Glutamatergic neuron (in vitro differentiated cells): Measurements from ENCODE around the gene DAPK3. TPM values are rescaled to one million over a fixed set of nuclear protein-coding genes. Genes with fewer than 3 reads are reported as not detected.

Experiments used
- DNase-seq: peaks from one replicate; pipeline ENCODE4 v3.0.0; 2022
- H3K27ac Mint-ChIP-seq: one replicate; pipeline ENCODE4 v1.8.0; 2020; ENCODE audit warnings: mild to moderate bottlenecking, mixed read lengths, inconsistent platforms; ENCODE audit not compliant: unreplicated experiment
- H3K27me3 Mint-ChIP-seq: one replicate; pipeline ENCODE4 v1.8.0; 2020; ENCODE audit warnings: mild to moderate bottlenecking, moderate library complexity, mixed read lengths, inconsistent platforms; ENCODE audit not compliant: unreplicated experiment
- H3K36me3 Mint-ChIP-seq: one replicate; pipeline ENCODE4 v1.8.0; 2020; ENCODE audit warnings: mild to moderate bottlenecking, mixed read lengths, inconsistent platforms; ENCODE audit not compliant: unreplicated experiment
- H3K4me1 Mint-ChIP-seq: one replicate; pipeline ENCODE4 v1.8.0; 2020; ENCODE audit warnings: mild to moderate bottlenecking, low read depth, mixed read lengths, inconsistent platforms; ENCODE audit not compliant: unreplicated experiment
- H3K4me3 Mint-ChIP-seq: one replicate; pipeline ENCODE4 v1.8.0; 2020; ENCODE audit warnings: mild to moderate bottlenecking, mixed read lengths, inconsistent platforms; ENCODE audit not compliant: unreplicated experiment
- H3K9me3 Mint-ChIP-seq: one replicate; pipeline ENCODE4 v1.8.0; 2020; ENCODE audit warnings: mild to moderate bottlenecking, moderate library complexity, mixed read lengths, inconsistent platforms; ENCODE audit not compliant: unreplicated experiment
- total RNA-seq: library from RNA; stranded (reverse); fragmentation: NEBNext Ultra II Directional; extraction: Animal tissue kit (Norgen Biotek cat#: 25700); gene quantifications from one replicate; pipeline ENCODE4 v1.2.1, GENCODE V29; 2021; ENCODE audit not compliant: unreplicated experiment
- TF ChIP-seq, protein P1 (sequence below): fragments of 200-600 bp; sonication (generic); IDR thresholded peaks from one replicate; pipeline ENCODE4 v1.5.0; 2021; ENCODE audit not compliant: partially characterized antibody, unreplicated experiment

The DAPK3 gene
- total RNA-seq, 1 donor from 2014 or later = 221 TPM

DNA sequence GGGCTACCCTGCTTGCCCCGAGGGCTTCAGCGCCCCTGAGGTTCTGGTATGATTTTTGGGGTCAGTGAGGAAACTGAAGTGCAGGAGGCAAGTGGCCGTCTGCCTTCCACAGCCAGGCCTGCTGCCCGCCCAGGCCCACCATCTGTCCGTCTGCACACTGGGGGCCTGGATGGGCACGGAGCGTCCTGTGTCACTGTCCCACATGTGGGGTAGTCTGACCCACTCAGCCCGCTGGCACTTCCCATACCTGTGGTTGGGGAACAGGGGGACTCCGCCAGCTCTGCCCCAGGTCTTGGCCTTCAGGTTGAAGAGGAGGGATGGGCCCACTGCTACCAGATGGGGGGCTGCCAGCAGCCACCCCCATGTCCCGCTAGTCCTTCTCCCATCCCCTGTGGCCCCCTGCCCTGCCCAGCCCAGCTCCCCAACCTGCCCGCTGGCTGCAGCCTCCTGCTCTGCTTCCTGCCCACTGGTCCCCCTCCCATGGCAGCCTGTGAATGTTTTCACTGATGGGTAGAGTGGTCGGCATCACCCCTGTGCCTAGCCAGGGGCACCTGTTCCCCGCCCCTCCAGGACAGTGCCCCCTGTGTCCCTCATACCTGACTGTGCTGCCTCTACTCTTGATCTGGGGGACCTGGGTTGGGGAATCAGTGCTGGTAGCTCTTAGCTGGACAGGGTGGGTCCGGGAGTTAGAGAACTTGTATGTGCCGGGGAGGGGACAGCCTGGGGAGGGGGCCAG lies 46.2 kb upstream of the DAPK3 start:
- peaks cover 2% of the 10 kb centered on the region for H3K9me3 Mint-ChIP-seq
- H3K27me3 Mint-ChIP-seq = peaks cover 1% of the 10 kb centered on the region
- TF ChIP-seq, protein P1, sequence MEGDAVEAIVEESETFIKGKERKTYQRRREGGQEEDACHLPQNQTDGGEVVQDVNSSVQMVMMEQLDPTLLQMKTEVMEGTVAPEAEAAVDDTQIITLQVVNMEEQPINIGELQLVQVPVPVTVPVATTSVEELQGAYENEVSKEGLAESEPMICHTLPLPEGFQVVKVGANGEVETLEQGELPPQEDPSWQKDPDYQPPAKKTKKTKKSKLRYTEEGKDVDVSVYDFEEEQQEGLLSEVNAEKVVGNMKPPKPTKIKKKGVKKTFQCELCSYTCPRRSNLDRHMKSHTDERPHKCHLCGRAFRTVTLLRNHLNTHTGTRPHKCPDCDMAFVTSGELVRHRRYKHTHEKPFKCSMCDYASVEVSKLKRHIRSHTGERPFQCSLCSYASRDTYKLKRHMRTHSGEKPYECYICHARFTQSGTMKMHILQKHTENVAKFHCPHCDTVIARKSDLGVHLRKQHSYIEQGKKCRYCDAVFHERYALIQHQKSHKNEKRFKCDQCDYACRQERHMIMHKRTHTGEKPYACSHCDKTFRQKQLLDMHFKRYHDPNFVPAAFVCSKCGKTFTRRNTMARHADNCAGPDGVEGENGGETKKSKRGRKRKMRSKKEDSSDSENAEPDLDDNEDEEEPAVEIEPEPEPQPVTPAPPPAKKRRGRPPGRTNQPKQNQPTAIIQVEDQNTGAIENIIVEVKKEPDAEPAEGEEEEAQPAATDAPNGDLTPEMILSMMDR = no peak
- H3K36me3 Mint-ChIP-seq = no peaks in the 10 kb centered on the region
- H3K4me1 Mint-ChIP-seq = peaks cover 9% of the 10 kb centered on the region
- peak overlapping the region; percentile 64 for H3K27ac Mint-ChIP-seq
- DNase-seq = no peak
- H3K4me3 Mint-ChIP-seq = no peak overlapping the region

DNA sequence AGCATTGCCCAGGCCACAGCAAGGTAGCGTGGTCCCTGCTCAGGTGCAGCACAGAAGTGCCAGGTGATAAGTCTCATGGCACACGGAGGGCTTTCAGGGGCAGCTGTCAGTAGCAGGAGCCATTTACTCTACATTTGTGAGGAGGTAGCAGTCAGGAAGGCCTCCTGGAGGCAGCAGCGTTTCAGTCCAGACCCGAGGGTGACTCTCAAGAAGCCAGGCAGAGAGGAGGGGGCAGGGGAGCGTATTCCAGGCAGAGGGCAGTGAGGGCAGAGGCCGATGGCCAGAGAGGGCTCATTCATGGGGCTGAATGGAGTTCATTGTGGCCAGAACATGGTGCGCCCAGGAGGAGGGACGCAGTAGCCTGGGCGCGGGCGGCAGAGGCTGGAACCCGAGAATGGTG lies 45.6 kb upstream of the DAPK3 start:
- peaks cover 9% of the 10 kb centered on the region for H3K4me1 Mint-ChIP-seq
- TF ChIP-seq, protein P1 = no peak
- peaks cover 2% of the 10 kb centered on the region for H3K9me3 Mint-ChIP-seq
- peak overlapping the region; percentile 55 for H3K4me3 Mint-ChIP-seq
- DNase-seq = no peak
- no peaks in the 10 kb centered on the region for H3K36me3 Mint-ChIP-seq
- peaks cover 1% of the 10 kb centered on the region for H3K27me3 Mint-ChIP-seq
- peak overlapping the region; percentile 64 for H3K27ac Mint-ChIP-seq

GRCh38 chr19:4015705-4016402 lies 45.0 kb upstream of the DAPK3 start:
- H3K4me1 Mint-ChIP-seq = peaks cover 15% of the 10 kb centered on the region
- peak overlapping the region; percentile 68 for H3K27ac Mint-ChIP-seq
- H3K4me3 Mint-ChIP-seq = no peak overlapping the region
- TF ChIP-seq, protein P1 = no peak
- H3K27me3 Mint-ChIP-seq = peaks cover 3% of the 10 kb centered on the region
- no peaks in the 10 kb centered on the region for H3K36me3 Mint-ChIP-seq
- no peak for DNase-seq
- peaks cover 2% of the 10 kb centered on the region for H3K9me3 Mint-ChIP-seq

DNA sequence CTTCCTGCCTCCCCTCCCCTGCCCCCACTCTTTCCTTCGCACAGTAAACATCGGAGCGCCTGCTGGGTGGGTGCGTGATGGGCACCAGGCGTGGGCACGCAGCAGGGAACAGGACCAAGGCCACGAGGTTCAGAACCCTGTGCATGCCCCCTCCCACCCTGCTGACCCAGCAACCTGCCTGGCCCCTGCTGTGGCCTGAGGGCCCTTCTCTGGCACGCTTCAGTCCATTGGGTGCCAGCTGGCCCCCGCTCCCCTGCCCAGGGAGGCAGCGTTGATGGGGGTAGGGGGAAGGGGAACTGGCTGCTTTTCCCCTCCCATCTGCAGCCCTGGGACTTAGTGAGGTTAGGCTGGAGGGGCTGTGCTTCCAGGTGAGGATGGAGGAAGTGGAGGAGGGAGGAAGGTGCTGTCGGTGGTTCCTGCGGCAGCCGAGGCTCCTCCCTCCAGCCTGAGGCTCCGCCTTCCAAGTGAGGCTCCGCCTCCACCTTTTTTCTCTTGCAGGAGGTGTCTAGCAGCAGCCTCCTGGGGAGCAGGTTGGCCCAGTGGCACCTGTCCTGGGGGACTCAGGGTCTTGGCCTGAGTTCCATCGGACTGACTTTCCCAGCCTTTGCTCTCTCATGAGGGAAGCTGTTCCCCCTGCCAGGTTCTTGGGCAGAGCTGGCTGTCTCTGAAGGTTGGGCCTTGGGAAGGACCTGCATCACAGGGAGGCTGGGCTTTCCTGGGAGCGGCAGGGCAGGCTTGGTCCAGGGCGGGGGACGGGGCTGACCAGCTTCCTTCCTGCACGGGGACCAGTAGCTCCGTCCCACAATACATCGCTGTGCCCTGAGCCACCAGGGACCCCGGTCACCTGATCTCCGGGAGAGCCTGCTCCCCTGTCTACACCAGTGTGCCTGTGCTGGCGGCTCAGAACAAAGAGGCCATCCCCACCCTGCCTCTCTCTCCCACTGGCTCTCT lies 43.9 kb upstream of the DAPK3 start:
- TF ChIP-seq, protein P1 = no peak
- no peak for DNase-seq
- no peaks in the 10 kb centered on the region for H3K36me3 Mint-ChIP-seq
- H3K4me3 Mint-ChIP-seq = no peak overlapping the region
- peak overlapping the region; percentile 68 for H3K27ac Mint-ChIP-seq
- H3K9me3 Mint-ChIP-seq = peaks cover 4% of the 10 kb centered on the region
- H3K27me3 Mint-ChIP-seq = peaks cover 6% of the 10 kb centered on the region
- H3K4me1 Mint-ChIP-seq = peaks cover 12% of the 10 kb centered on the region
